WTC11 (cell line): ENCODE measurements around the gene NUDT3. TPM values are rescaled to one million over a fixed set of nuclear protein-coding genes. Genes with fewer than 3 reads are reported as not detected.

Experiments used
- ATAC-seq: fragments of 200-7000 bp; cut with Tn5 transposase; 2 replicates; pipeline ENCODE4 v1.10.0; 2021; ENCODE audit warnings: mild to moderate bottlenecking, moderate library complexity
- CTCF ChIA-PET: fragments of 300-600 bp; sonication (Branson Sonifier 250); formaldehyde crosslinking; loops from one replicate; lab custom pipeline; 2021; ENCODE audit warnings: antibody characterized with exemption; lab: Charles Lee
- POLR2A ChIA-PET: fragments of 350-600 bp; sonication (Branson Sonifier 250); formaldehyde crosslinking; loops from one replicate; lab custom pipeline; 2021; ENCODE audit warnings: antibody characterized with exemption; lab: Charles Lee
- DNase-seq: peaks from one replicate; pipeline ENCODE4 v3.0.0; 2021; ENCODE audit warnings: low spot score
- H3K27ac Mint-ChIP-seq: 2 replicates; pipeline ENCODE4 v1.8.0; 2021; ENCODE audit warnings: mixed read lengths
- H3K27me3 Mint-ChIP-seq: 2 replicates; pipeline ENCODE4 v1.8.0; 2021; ENCODE audit warnings: low read depth, mild to moderate bottlenecking, moderate library complexity, mixed read lengths
- H3K36me3 Mint-ChIP-seq: 2 replicates; pipeline ENCODE4 v1.8.0; 2021; ENCODE audit warnings: mixed read lengths
- H3K4me1 Mint-ChIP-seq: 2 replicates; pipeline ENCODE4 v1.8.0; 2022; ENCODE audit warnings: mixed read lengths
- H3K4me3 Mint-ChIP-seq: 2 replicates; pipeline ENCODE4 v1.8.0; 2021; ENCODE audit warnings: mild to moderate bottlenecking, moderate library complexity, mixed read lengths
- H3K9me3 Mint-ChIP-seq: 2 replicates; pipeline ENCODE4 v1.8.0; 2021; ENCODE audit warnings: mixed read lengths
- AR ChIP-seq: fragments of 250-450 bp; sonication (Bioruptor Pico); IDR thresholded peaks from 2 replicates; pipeline ENCODE4 v1.9.0; 2021; ENCODE audit warnings: mild to moderate bottlenecking
- ARID4B ChIP-seq: sonication (generic); formaldehyde crosslinking; IDR thresholded peaks from 2 replicates; pipeline ENCODE4 v1.8.0; 2023; ENCODE audit warnings: missing genetic modification reagents, mild to moderate bottlenecking, borderline replicate concordance
- ATF3 ChIP-seq: sonication (generic); formaldehyde crosslinking; conservative IDR thresholded peaks from 2 replicates; pipeline ENCODE4 v1.8.1; 2022; ENCODE audit warnings: mild to moderate bottlenecking, missing genetic modification reagents
- CBFB ChIP-seq: sonication (generic); formaldehyde crosslinking; IDR thresholded peaks from 2 replicates; pipeline ENCODE4 v1.8.1; 2022; ENCODE audit warnings: mild to moderate bottlenecking, low read depth, missing genetic modification reagents
- CREB1 ChIP-seq: sonication (generic); formaldehyde crosslinking; IDR thresholded peaks from 2 replicates; pipeline ENCODE4 v1.8.0; 2023; ENCODE audit warnings: mild to moderate bottlenecking, missing genetic modification reagents
- CREM ChIP-seq: sonication (generic); formaldehyde crosslinking; IDR thresholded peaks from 2 replicates; pipeline ENCODE4 v1.8.1; 2022; ENCODE audit warnings: mild to moderate bottlenecking, missing genetic modification reagents, moderate library complexity
- CTCF ChIP-seq: fragments of 200-600 bp; IDR thresholded peaks from 2 replicates; pipeline ENCODE4 v1.8.0; 2022; ENCODE audit warnings: antibody characterized with exemption
- E2F4 ChIP-seq: sonication (generic); formaldehyde crosslinking; IDR thresholded peaks from 2 replicates; pipeline ENCODE4 v1.8.1; 2022; ENCODE audit warnings: low read depth, mild to moderate bottlenecking, moderate library complexity, missing genetic modification reagents, borderline replicate concordance
- ESRRA ChIP-seq: sonication (generic); formaldehyde crosslinking; IDR thresholded peaks from 2 replicates; pipeline ENCODE4 v1.8.1; 2022; ENCODE audit warnings: mild to moderate bottlenecking, missing genetic modification reagents, borderline replicate concordance
- IRF2 ChIP-seq: sonication (generic); formaldehyde crosslinking; IDR thresholded peaks from 2 replicates; pipeline ENCODE4 v1.8.0; 2022; ENCODE audit warnings: low read depth, missing genetic modification reagents, borderline replicate concordance
- MYBL2 ChIP-seq: sonication (generic); formaldehyde crosslinking; IDR thresholded peaks from 2 replicates; pipeline ENCODE4 v1.8.1; 2023; ENCODE audit warnings: mild to moderate bottlenecking, moderate library complexity, missing genetic modification reagents
- NR2C2 ChIP-seq: sonication (generic); formaldehyde crosslinking; IDR thresholded peaks from 2 replicates; pipeline ENCODE4 v1.8.0; 2022; ENCODE audit warnings: mild to moderate bottlenecking, missing genetic modification reagents
- OVOL2 ChIP-seq: fragments of 250-450 bp; sonication (Bioruptor Pico); IDR thresholded peaks from 2 replicates; pipeline ENCODE4 v1.9.0; 2021; ENCODE audit warnings: mild to moderate bottlenecking, borderline replicate concordance
- RORB ChIP-seq: fragments of 250-450 bp; sonication (Bioruptor Pico); IDR thresholded peaks from 2 replicates; pipeline ENCODE4 v1.9.0; 2021; ENCODE audit warnings: mild to moderate bottlenecking
- SP1 ChIP-seq: sonication (generic); formaldehyde crosslinking; conservative IDR thresholded peaks from 2 replicates; pipeline ENCODE4 v1.8.1; 2022; ENCODE audit warnings: missing genetic modification reagents
- USF2 ChIP-seq: sonication (generic); formaldehyde crosslinking; IDR thresholded peaks from 2 replicates; pipeline ENCODE4 v1.8.1; 2023; ENCODE audit warnings: mild to moderate bottlenecking, missing genetic modification reagents, moderate library complexity
- ZNF512 ChIP-seq: sonication (generic); formaldehyde crosslinking; IDR thresholded peaks from 2 replicates; pipeline ENCODE4 v1.8.1; 2022; ENCODE audit warnings: missing genetic modification reagents, borderline replicate concordance
- ZNF532 ChIP-seq: fragments of 250-450 bp; sonication (Bioruptor Pico); IDR thresholded peaks from 2 replicates; pipeline ENCODE4 v1.9.0; 2021; ENCODE audit warnings: mild to moderate bottlenecking, borderline replicate concordance
- total RNA-seq: library from RNA; stranded (reverse); gene quantifications from 3 replicates; pipeline ENCODE4 v1.2.3, GENCODE V29; 2021

NUDT3 gene
- total RNA-seq, 1 experiment from 2014 or later = 30.0 TPM

GRCh38 chr6:34359418-34360158, 32.9 kb downstream of the NUDT3 start:
- TF ChIP-seq IRF2 (CRISPR knock-in tag) = no peak
- TF ChIP-seq MYBL2 (CRISPR knock-in tag) = no peak
- TF ChIP-seq USF2 (CRISPR knock-in tag) = no peak
- no peak for TF ChIP-seq NR2C2 (CRISPR knock-in tag)
- no peak for TF ChIP-seq RORB (CRISPR knock-in tag)
- no peak for TF ChIP-seq ZNF532 (CRISPR knock-in tag)
- no peak for TF ChIP-seq ESRRA (CRISPR knock-in tag)
- no peak for TF ChIP-seq CREB1 (CRISPR knock-in tag)
- no peak for TF ChIP-seq E2F4 (CRISPR knock-in tag)
- no peak for TF ChIP-seq CREM (CRISPR knock-in tag)
- no peak for TF ChIP-seq AR (CRISPR knock-in tag)
- TF ChIP-seq ATF3 (CRISPR knock-in tag) = no peak
- TF ChIP-seq CTCF = no peak
- no peak for TF ChIP-seq ZNF512 (CRISPR knock-in tag)
- no peak for TF ChIP-seq ARID4B (CRISPR knock-in tag)
- no peak for TF ChIP-seq SP1
- no peak for TF ChIP-seq CBFB
- TF ChIP-seq OVOL2 (CRISPR knock-in tag) = no peak
- TF ChIP-seq, all 79 proteins: peak for 0
- H3K27ac Mint-ChIP-seq = peak overlapping the region; percentile 69
- no peak overlapping the region for H3K4me3 Mint-ChIP-seq
- POLR2A ChIA-PET = no interaction called here
- no peaks in the 10 kb centered on the region for H3K27me3 Mint-ChIP-seq
- ATAC-seq (no peak), DNase-seq (no peak)
- H3K9me3 Mint-ChIP-seq = no peaks in the 10 kb centered on the region
- CTCF ChIA-PET = interaction anchor here (0.6 to 0.7 kb wide), 3 partner anchors 9 to 767 kb away, joined by 4 read pairs; no protein-coding TSS in a partner anchor
- peaks cover 34% of the 10 kb centered on the region for H3K4me1 Mint-ChIP-seq
- H3K36me3 Mint-ChIP-seq = no peaks in the 10 kb centered on the region
